Retinal pigment epithelial cell (primary cell): ENCODE data around the gene NFS1.
"Not testable (repeated sequence)": the region's sequence is repeated elsewhere in the genome, so short reads cannot be mapped to it uniquely, and the experiment has no call there.

Experiments used
- DNase-seq: peaks from one replicate; pipeline ENCODE4 v3.0.0-alpha.2; 2010; ENCODE audit warnings: low read depth
- H3K4me3 ChIP-seq: 2 replicates; pipeline ENCODE4 v1.5.1; 2011; ENCODE audit warnings: mild to moderate bottlenecking, low read length, control low read depth, moderate library complexity
- CTCF ChIP-seq: conservative IDR thresholded peaks from 2 replicates; pipeline ENCODE4 v1.5.1; 2011; ENCODE audit warnings: low read depth, low read length, control low read depth, inconsistent platforms

Gene NFS1

GRCh38 chr20:35718972-35719635 lies 20.0 kb upstream of the NFS1 start:
- no peak overlapping the region for H3K4me3 ChIP-seq
- no peak for DNase-seq

GRCh38 chr20:35718321-35718720 lies 19.2 kb upstream of the NFS1 start:
- DNase-seq = not testable (repeated sequence)

More at GRCh38 chr20:35718972-35719635, 20.0 kb upstream of the NFS1 start:
- no peak for TF ChIP-seq CTCF

GRCh38 chr20:35716330-35716729 lies 17.2 kb upstream of the NFS1 start:
- no peak for DNase-seq
- H3K4me3 ChIP-seq = no peak overlapping the region
- TF ChIP-seq CTCF = no peak

More at GRCh38 chr20:35718321-35718720, 19.2 kb upstream of the NFS1 start:
- H3K4me3 ChIP-seq = not testable (repeated sequence)

- no peak overlapping the region for H3K4me3 ChIP-seq
- TF ChIP-seq CTCF = no peak
- no peak for DNase-seq
Observed at GRCh38 chr20:35715652-35716051, 16.5 kb upstream of the NFS1 start.

- no peak for DNase-seq
- H3K4me3 ChIP-seq = no peak overlapping the region
- TF ChIP-seq CTCF = no peak
Observed at GRCh38 chr20:35714127-35714526, 15.0 kb upstream of the NFS1 start.

GRCh38 chr20:35713120-35713519 lies 14.0 kb upstream of the NFS1 start:
- DNase-seq, H3K4me3 ChIP-seq: not testable (repeated sequence)

GRCh38 chr20:35711588-35712209 lies 12.5 kb upstream of the NFS1 start:
- no peak overlapping the region for H3K4me3 ChIP-seq
- DNase-seq = no peak
- no peak for TF ChIP-seq CTCF

- H3K4me3 ChIP-seq = no peak overlapping the region
- DNase-seq = no peak
- no peak for TF ChIP-seq CTCF
Observed at GRCh38 chr20:35710884-35711587, 11.9 kb upstream of the NFS1 start.
